Measurements from ENCODE around the gene ARHGAP28.
"Not testable (repeated sequence)": the region's sequence is repeated elsewhere in the genome, so short reads cannot be mapped to it uniquely, and the experiment has no call there.

The ARHGAP28 gene

GRCh38 chr18:6776188-6776587 lies 46.7 kb downstream of the ARHGAP28 start:
- no peak for DNase-seq (ENCODE audit: low spot score)

GRCh38 chr18:6777509-6777908 lies 48.0 kb downstream of the ARHGAP28 start:
- no peak for DNase-seq (ENCODE audit: low spot score)

- no peak for DNase-seq (ENCODE audit: low spot score)
These were observed 49.1 kb downstream of the ARHGAP28 start for GRCh38 chr18:6778459-6779247.

GRCh38 chr18:6781142-6781714 lies 51.7 kb downstream of the ARHGAP28 start:
- no peak for DNase-seq (ENCODE audit: low spot score)

- DNase-seq (ENCODE audit: low spot score): no peak
These were observed 52.3 kb downstream of the ARHGAP28 start for GRCh38 chr18:6781796-6782195.

- DNase-seq (ENCODE audit: low spot score): no peak
These were observed 53.3 kb downstream of the ARHGAP28 start for GRCh38 chr18:6782861-6783260.

DNA sequence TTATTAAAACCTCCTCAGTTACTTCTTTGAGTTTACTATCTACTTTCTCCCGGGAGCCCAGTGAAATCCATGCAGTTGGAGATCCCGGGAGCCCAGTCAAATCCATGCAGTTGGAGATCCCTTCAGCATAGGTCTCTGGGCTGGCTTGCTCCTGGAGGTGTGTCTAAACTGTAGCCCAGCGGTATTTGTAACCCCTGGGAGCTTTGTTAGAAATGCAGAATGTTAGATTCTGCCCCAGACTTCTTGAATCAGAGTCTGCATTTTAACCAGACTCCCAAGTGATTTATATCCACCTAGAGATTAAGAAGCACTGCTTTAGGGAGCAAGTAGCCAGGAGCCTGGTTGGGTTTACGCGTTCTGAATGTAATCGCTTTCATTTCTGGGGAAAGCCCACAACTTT lies 54.5 kb downstream of the ARHGAP28 start:
- no peak for DNase-seq (ENCODE audit: low spot score)

- DNase-seq (ENCODE audit: low spot score): no peak
These were observed 55.5 kb downstream of the ARHGAP28 start for GRCh38 chr18:6785001-6785400.

DNA sequence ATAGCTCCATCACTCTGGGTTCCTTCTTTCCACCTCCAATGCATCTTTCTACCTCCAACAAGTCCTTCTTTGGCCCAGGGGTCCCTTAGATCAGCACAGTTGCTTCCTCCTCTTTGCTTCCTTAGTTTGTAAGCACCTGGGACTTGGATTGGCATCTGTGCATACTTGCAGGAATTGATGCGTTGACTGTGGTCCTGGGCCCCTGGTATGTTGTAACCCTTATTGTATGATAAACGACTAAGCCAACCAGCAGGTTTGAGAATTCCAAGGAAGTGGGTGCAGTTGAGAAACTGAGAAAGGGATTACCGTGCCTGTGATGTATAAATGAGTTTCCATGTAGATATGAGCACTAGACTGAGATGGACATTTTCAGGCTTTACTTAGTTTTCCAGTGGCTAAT lies 55.9 kb downstream of the ARHGAP28 start:
- no peak for DNase-seq (ENCODE audit: low spot score)

GRCh38 chr18:6792391-6792790 lies 62.9 kb downstream of the ARHGAP28 start:
- no peak for DNase-seq (ENCODE audit: low spot score)

DNA sequence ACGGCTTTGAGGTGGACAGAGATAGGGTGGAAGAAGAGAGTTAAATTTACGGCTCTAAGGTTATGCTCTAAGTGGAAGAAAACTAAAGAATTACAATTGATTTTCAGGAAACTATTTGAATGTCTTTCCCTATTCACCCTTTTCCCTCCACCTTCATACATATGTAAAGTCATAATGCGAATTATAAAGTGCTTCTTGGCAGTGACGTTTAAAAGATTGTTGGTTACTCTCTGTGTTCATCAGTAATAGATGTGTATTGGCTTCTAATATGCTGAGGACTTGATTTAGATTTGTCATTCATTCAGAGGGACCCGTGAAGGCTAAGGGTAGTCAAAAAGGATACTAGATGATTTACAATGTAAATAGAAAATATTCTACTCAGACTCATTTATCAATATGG lies 63.9 kb downstream of the ARHGAP28 start:
- DNase-seq (ENCODE audit: low spot score): no peak

- DNase-seq (ENCODE audit: low spot score): no peak
These were observed 64.5 kb downstream of the ARHGAP28 start for GRCh38 chr18:6793986-6794385.

DNA sequence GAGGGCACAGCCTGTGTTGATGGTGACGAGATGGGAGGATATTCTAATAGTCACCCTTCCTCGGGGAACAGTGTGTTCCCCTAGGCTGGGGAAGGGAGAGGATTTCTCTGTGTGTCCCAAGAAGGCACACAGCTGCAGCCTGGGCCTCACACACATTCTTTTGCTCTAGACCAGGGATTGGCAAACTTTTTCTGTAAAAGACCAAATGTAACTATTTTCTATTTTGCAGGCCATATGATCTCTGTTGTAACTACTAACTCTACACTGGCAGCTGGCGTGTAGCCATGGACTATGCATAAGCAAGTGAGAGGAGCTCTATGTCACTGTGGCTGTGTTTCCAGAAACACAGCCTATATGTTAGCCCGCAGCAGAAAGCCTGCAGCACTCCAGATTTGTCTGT lies 65.8 kb downstream of the ARHGAP28 start:
- no peak for DNase-seq (ENCODE audit: low spot score)

GRCh38 chr18:6796511-6796910 lies 67.0 kb downstream of the ARHGAP28 start:
- no peak for DNase-seq (ENCODE audit: low spot score)

DNA sequence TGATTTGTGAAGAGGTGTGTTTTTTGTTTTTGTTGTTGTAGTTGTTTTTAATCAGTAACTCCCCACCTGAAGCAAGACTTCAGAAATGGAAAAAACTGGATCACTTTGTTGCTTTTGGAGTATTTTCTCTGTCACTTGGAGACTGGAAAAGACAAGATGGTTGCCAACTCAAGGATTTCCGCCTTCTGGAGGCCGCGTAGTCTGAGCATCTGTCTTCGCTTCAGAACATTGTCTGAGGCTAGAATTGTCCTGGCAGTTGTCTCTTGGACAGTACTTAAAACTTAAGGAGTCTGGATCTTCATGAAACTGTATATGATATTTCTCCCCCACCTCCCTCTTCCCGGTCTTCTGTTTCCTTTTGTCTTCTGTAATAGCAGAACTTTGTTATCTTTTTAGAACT lies 67.7 kb downstream of the ARHGAP28 start:
- no peak for DNase-seq (ENCODE audit: low spot score)

- DNase-seq (ENCODE audit: low spot score): no peak
These were observed 69.4 kb downstream of the ARHGAP28 start for GRCh38 chr18:6798896-6799295.

- not testable (repeated sequence) for DNase-seq (ENCODE audit: low spot score)
These were observed 70.8 kb downstream of the ARHGAP28 start for GRCh38 chr18:6800309-6800708.

GRCh38 chr18:6807515-6808257 lies 78.2 kb downstream of the ARHGAP28 start:
- DNase-seq (ENCODE audit: low spot score): no peak

DNA sequence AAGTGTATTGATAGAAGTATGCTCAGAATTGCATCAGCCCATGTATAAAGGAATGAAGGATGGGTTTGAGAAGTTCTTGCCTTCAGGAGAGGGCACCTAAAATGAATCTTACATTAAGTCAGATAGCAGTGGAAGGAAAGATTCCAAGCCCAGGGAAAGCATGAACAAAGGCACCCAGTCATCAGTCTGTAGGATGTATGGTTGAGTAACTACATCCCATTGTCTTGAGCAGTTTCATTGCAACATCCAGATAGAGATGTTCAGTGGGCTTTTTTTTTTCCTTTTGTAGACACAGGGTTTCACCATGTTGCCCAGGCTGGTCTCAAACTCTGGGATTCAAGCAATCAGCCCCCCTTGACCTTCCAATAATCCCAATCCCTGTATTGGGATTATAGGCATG lies 80.7 kb downstream of the ARHGAP28 start:
- DNase-seq (ENCODE audit: low spot score): no peak

DNA sequence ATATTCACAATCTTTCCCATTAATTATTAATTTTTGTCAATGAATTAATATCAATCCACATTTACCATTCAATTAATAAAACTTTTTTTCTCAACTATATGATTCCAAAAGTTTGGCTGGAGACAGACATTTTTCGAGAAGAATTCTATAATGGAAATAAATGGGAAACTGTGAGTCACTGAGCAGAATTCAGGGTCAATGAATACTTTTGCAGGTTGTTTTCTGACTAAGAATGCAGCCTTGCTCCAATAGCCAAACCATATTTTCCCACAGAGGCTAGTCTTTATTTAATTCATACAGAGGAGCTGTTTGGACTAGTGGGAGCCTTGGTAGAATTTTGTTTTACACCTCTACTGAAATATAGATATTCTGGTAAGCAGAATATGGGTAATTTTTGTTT lies 82.3 kb downstream of the ARHGAP28 start:
- no peak for DNase-seq (ENCODE audit: low spot score)

GRCh38 chr18:6814882-6815425 lies 85.4 kb downstream of the ARHGAP28 start:
- DNase-seq (ENCODE audit: low spot score): no peak

- no peak for DNase-seq (ENCODE audit: low spot score)
These were observed 86.6 kb downstream of the ARHGAP28 start for GRCh38 chr18:6816154-6816553.

GRCh38 chr18:6819332-6819731 lies 89.8 kb downstream of the ARHGAP28 start:
- no peak for DNase-seq (ENCODE audit: low spot score)

Measured in hematopoietic multipotent progenitor cell treated with erythropoietin and hydrocortisone succinate and interleukin-3 and kit ligand, for 15 days (in vitro differentiated cells).